Hepatocyte (in vitro differentiated cells): ENCODE data around the gene PVR. TPM values are rescaled to one million over a fixed set of nuclear protein-coding genes. Genes with fewer than 3 reads are reported as not detected.
A peak's percentile ranks its signal among the peaks of the same experiment; 100 is the strongest.

ENCODE experiments used
- DNase-seq: peaks from one replicate; pipeline ENCODE4 v3.0.0-alpha.2; 2016; ENCODE audit warnings: low spot score
- H2AFZ ChIP-seq: fragments of 200-600 bp; sonication (generic); 2 replicates; pipeline ENCODE4 v1.6.0; 2016; ENCODE audit warnings: antibody characterized with exemption, mild to moderate bottlenecking
- H3K27ac ChIP-seq: fragments of 200-600 bp; sonication (generic); 2 replicates; pipeline ENCODE4 v1.5.1; 2016; ENCODE audit warnings: mild to moderate bottlenecking
- H3K27me3 ChIP-seq: fragments of 200-600 bp; sonication (generic); 2 replicates; pipeline ENCODE4 v1.6.1; 2016
- H3K36me3 ChIP-seq: fragments of 200-600 bp; sonication (generic); replicated peaks from 2 replicates; pipeline ENCODE4 v1.5.1; 2016; ENCODE audit warnings: low read depth; ENCODE audit not compliant: insufficient read depth
- H3K4me1 ChIP-seq: fragments of 200-600 bp; sonication (generic); 2 replicates; pipeline ENCODE4 v1.5.1; 2016; ENCODE audit warnings: mild to moderate bottlenecking, moderate library complexity; ENCODE audit not compliant: insufficient read depth
- H3K4me2 ChIP-seq: fragments of 200-600 bp; sonication (generic); 2 replicates; pipeline ENCODE4 v1.6.0; 2016
- H3K4me3 ChIP-seq: fragments of 200-600 bp; sonication (generic); 2 replicates; pipeline ENCODE4 v1.5.1; 2016; ENCODE audit warnings: mild to moderate bottlenecking
- H3K79me2 ChIP-seq: fragments of 200-600 bp; sonication (generic); 2 replicates; pipeline ENCODE4 v1.6.0; 2017; ENCODE audit warnings: mild to moderate bottlenecking
- H3K9me2 ChIP-seq: fragments of 200-600 bp; sonication (generic); replicated peaks from 2 replicates; pipeline ENCODE4 v1.6.0; 2017; ENCODE audit warnings: mild to moderate bottlenecking; ENCODE audit not compliant: insufficient read depth
- H3K9me3 ChIP-seq: fragments of 200-600 bp; sonication (generic); 2 replicates; pipeline ENCODE4 v1.5.1; 2016; ENCODE audit warnings: low read depth, mild to moderate bottlenecking
- H4K20me1 ChIP-seq: fragments of 200-600 bp; sonication (generic); 2 replicates; pipeline ENCODE4 v1.6.0; 2016; ENCODE audit warnings: mild to moderate bottlenecking; ENCODE audit not compliant: insufficient read depth, poor library complexity, severe bottlenecking
- CTCF ChIP-seq: fragments of 200-600 bp; sonication (generic); IDR thresholded peaks from 2 replicates; pipeline ENCODE4 v1.5.1; 2016; ENCODE audit warnings: antibody characterized with exemption, mild to moderate bottlenecking; ENCODE audit not compliant: poor library complexity
- EZH2 ChIP-seq: fragments of 200-600 bp; sonication (generic); IDR thresholded peaks from 2 replicates; pipeline ENCODE4 v1.6.1; 2016; ENCODE audit warnings: antibody characterized with exemption, mild to moderate bottlenecking, borderline replicate concordance
- EZH2phosphoT487 ChIP-seq: fragments of 200-600 bp; sonication (generic); IDR thresholded peaks from one replicate; pipeline ENCODE4 v1.6.1; 2018; ENCODE audit warnings: antibody characterized with exemption, mild to moderate bottlenecking, low read depth, moderate library complexity; ENCODE audit not compliant: unreplicated experiment, severe bottlenecking
- WGBS: methylation state at CpG from one replicate; pipeline ENCODE4 v1.1.6; 2016; ENCODE audit warnings: low lambda C conversion rate; ENCODE audit errors: missing lambda C conversion rate; 5-methylcytosine and 5-hydroxymethylcytosine counted together
- polyA plus RNA-seq: library from polyadenylated mRNA; unstranded; fragments of >200 nt; fragmentation: Nextera tagmentation; extraction: Ambion mirVana; gene quantifications from 2 replicates; pipeline ENCODE4 v1.2.1, GENCODE V29; 2016
- total RNA-seq: library from RNA; depleted of rRNA; stranded (reverse); fragments of >200 nt; gene quantifications from 2 replicates; pipeline ENCODE4 v1.2.3, GENCODE V29; 2014

The PVR gene
- total and polyA plus RNA-seq, 2 experiments from 2014 or later: 85.6 to 123 TPM

GRCh38 chr19:44642377-44642776, 1.3 kb upstream of the PVR start:
- Histone ChIP-seq H3K36me3 (no peaks in the 10 kb centered on the region), H3K4me3 (no peak overlapping the region), H3K9me3 (no peaks in the 10 kb centered on the region), H3K9me2 (no peaks in the 10 kb centered on the region), H4K20me1 (peaks cover 11% of the 10 kb centered on the region), H3K27me3 (no peaks in the 10 kb centered on the region), H3K27ac (peak overlapping the region; percentile 96), H3K79me2 (peaks cover 30% of the 10 kb centered on the region), H3K4me2 (peak overlapping the region; percentile 74), H3K4me1 (peaks cover 38% of the 10 kb centered on the region), H2AFZ (no peak overlapping the region)
- TF ChIP-seq CTCF (no peak), EZH2 (no peak), EZH2phosphoT487 (no peak)
- no peak for DNase-seq
- WGBS: 19% methylated on average over 1 of the region's 1 CpG

- Histone ChIP-seq H3K4me1 (peaks cover 20% of the 10 kb centered on the region), H2AFZ (peak overlapping the region; percentile 54), H3K4me3 (peak overlapping the region; percentile 66), H3K27ac (peak overlapping the region; percentile 96), H3K27me3 (no peaks in the 10 kb centered on the region), H3K9me3 (no peaks in the 10 kb centered on the region), H3K36me3 (no peaks in the 10 kb centered on the region), H3K4me2 (peak overlapping the region; percentile 74), H4K20me1 (peaks cover 23% of the 10 kb centered on the region), H3K9me2 (no peaks in the 10 kb centered on the region), H3K79me2 (peaks cover 47% of the 10 kb centered on the region)
- WGBS: 5% methylated on average over 12 of the region's 13 CpGs
- peak; percentile 70 for DNase-seq
- no peak for TF ChIP-seq EZH2phosphoT487
- no peak for TF ChIP-seq EZH2
Observed at GRCh38 chr19:44644402-44645016, 799 bp downstream of the PVR start.

GRCh38 chr19:44645407-44646048, 1.8 kb downstream of the PVR start:
- DNase-seq: no peak
- H3K9me2 ChIP-seq: no peaks in the 10 kb centered on the region
- peaks cover 23% of the 10 kb centered on the region for H4K20me1 ChIP-seq
- peaks cover 10% of the 10 kb centered on the region for H3K4me1 ChIP-seq
- H3K9me3 ChIP-seq: no peaks in the 10 kb centered on the region
- H3K27ac ChIP-seq: peak overlapping the region; percentile 42
- peak overlapping the region; percentile 70 for H3K4me2 ChIP-seq
- H3K4me3 ChIP-seq: peak overlapping the region; percentile 28
- no peaks in the 10 kb centered on the region for H3K36me3 ChIP-seq
- no peak overlapping the region for H2AFZ ChIP-seq
- no peak for TF ChIP-seq EZH2phosphoT487
- TF ChIP-seq EZH2: no peak
- TF ChIP-seq CTCF: no peak
- 80% methylated on average over 6 of the region's 8 CpGs for WGBS
- no peaks in the 10 kb centered on the region for H3K27me3 ChIP-seq
- H3K79me2 ChIP-seq: peaks cover 57% of the 10 kb centered on the region

- Histone ChIP-seq H4K20me1 (peaks cover 23% of the 10 kb centered on the region), H3K4me1 (peaks cover 5% of the 10 kb centered on the region), H3K9me3 (no peaks in the 10 kb centered on the region), H3K4me3 (peak overlapping the region; percentile 28), H3K27ac (peak overlapping the region; percentile 42), H3K9me2 (no peaks in the 10 kb centered on the region), H2AFZ (no peak overlapping the region), H3K79me2 (peaks cover 62% of the 10 kb centered on the region), H3K36me3 (no peaks in the 10 kb centered on the region), H3K4me2 (peak overlapping the region; percentile 70), H3K27me3 (no peaks in the 10 kb centered on the region)
- no peak for DNase-seq
- TF ChIP-seq EZH2phosphoT487 (no peak), CTCF (no peak), EZH2 (no peak)
- 100% methylated on average over 3 of the region's 3 CpGs for WGBS
Observed at GRCh38 chr19:44646049-44646416, 2.3 kb downstream of the PVR start.
